HCT116 (cell line): ENCODE data around the gene LCE6A.

Experiments
- CEBPB ChIP-seq: IDR thresholded peaks from 2 replicates; pipeline ENCODE4 v1.6.1; 2012; ENCODE audit warnings: low read depth
- CTCF ChIP-seq, 3 experiments: fragments of 200-600 bp in 1 of 3; sonication (generic) in 1 of 3; IDR thresholded peaks in 2 of 3; conservative IDR thresholded peaks in 1 of 3; 2 replicates each; pipeline ENCODE4 v1.5.1; 2012 to 2017; ENCODE audit warnings: low read depth in 2 of 3, low read length in 2 of 3, antibody characterized with exemption in 1 of 3, borderline replicate concordance in 1 of 3, control low read depth in 1 of 3, mild to moderate bottlenecking in 1 of 3, mixed read lengths in 1 of 3, mixed run types in 1 of 3, moderate library complexity in 1 of 3; ENCODE audit not compliant: insufficient read depth in 1 of 3
- EZH2 ChIP-seq: fragments of 200-600 bp; sonication (generic); IDR thresholded peaks from 2 replicates; pipeline ENCODE4 v1.6.1; 2017; ENCODE audit warnings: antibody characterized with exemption, mixed run types
- POLR2A ChIP-seq: IDR thresholded peaks from 2 replicates; pipeline ENCODE4 v1.7.0; 2011; ENCODE audit warnings: borderline replicate concordance; ENCODE audit not compliant: insufficient read depth, insufficient read length; ENCODE audit errors: extremely low read depth
- POLR2AphosphoS5 ChIP-seq: IDR thresholded peaks from 2 replicates; pipeline ENCODE4 v1.6.1; 2011; ENCODE audit warnings: mild to moderate bottlenecking, low read depth, low read length, moderate library complexity
- RAD21 ChIP-seq: IDR thresholded peaks from 2 replicates; pipeline ENCODE4 v1.6.1; 2012; ENCODE audit warnings: low read depth, mild to moderate bottlenecking
- REST ChIP-seq: IDR thresholded peaks from 2 replicates; pipeline ENCODE4 v1.6.1; 2012; ENCODE audit warnings: low read depth
- SP1 ChIP-seq: IDR thresholded peaks from 2 replicates; pipeline ENCODE4 v1.6.1; 2012; ENCODE audit warnings: low read depth
- TCF7L2 ChIP-seq: IDR thresholded peaks from 2 replicates; pipeline ENCODE4 v1.7.0; 2011; ENCODE audit warnings: borderline replicate concordance, inconsistent platforms; ENCODE audit not compliant: insufficient read depth, insufficient read length; ENCODE audit errors: extremely low read depth
- YY1 ChIP-seq: IDR thresholded peaks from 2 replicates; pipeline ENCODE4 v1.6.1; 2011; ENCODE audit warnings: low read length, low read depth, moderate library complexity, mild to moderate bottlenecking; ENCODE audit not compliant: insufficient replicate concordance; ENCODE audit errors: extremely low read depth
- ZFX ChIP-seq: fragments of 450-650 bp; IDR thresholded peaks from 2 replicates; pipeline ENCODE4 v1.6.1; 2017
- ZNF274 ChIP-seq: fragments of 200-500 bp; sonication (Bioruptor generic); IDR thresholded peaks from 2 replicates; pipeline ENCODE4 v1.6.1; 2014; ENCODE audit warnings: mild to moderate bottlenecking, low read depth, low read length, inconsistent platforms

GRCh38 chr1:152796421-152796820 lies 46.2 kb upstream of the LCE6A start, which contains the start of gene LCE1D:
- TF ChIP-seq CTCF (IDR thresholded peaks at IDR 0.05 in 2 of 3, conservative IDR thresholded peaks at IDR 0.05 in 1 of 3; ENCODE audit: borderline replicate concordance in 1 of 3, insufficient read depth in 1 of 3, low read depth in 2 of 3, low read length in 2 of 3) (no peak), TCF7L2 (no peak), POLR2A (no peak), POLR2AphosphoS5 (no peak), EZH2 (no peak), ZFX (no peak), RAD21 (no peak), ZNF274 (no peak), CEBPB (no peak), YY1 (no peak), SP1 (no peak), REST (no peak)
